ENCODE data around the gene KCNC1.

KCNC1 gene

GRCh38 chr11:17803754-17804334 lies 69.3 kb downstream of the KCNC1 start:
- Histone ChIP-seq H3K9me2 (ENCODE audit: low read depth, low read length) (no peaks in the 10 kb centered on the region), H3K4me1 (ENCODE audit: insufficient read depth, low read length, severe bottlenecking) (no peaks in the 10 kb centered on the region), H4K20me1 (ENCODE audit: insufficient read depth, low read length) (no peaks in the 10 kb centered on the region), H3K4me2 (ENCODE audit: low read length) (no peak overlapping the region), H3K36me3 (ENCODE audit: insufficient read depth, low read length) (no peaks in the 10 kb centered on the region), H3K4me3 (ENCODE audit: low read depth, low read length, poor library complexity, severe bottlenecking) (no peak overlapping the region), H3K27me3 (ENCODE audit: insufficient read depth, low read length) (no peaks in the 10 kb centered on the region), H3K9me3 (ENCODE audit: low read length) (no peaks in the 10 kb centered on the region), H3K9ac (ENCODE audit: low read length) (no peak overlapping the region), H3K27ac (ENCODE audit: low read depth, low read length, poor library complexity, severe bottlenecking) (no peak overlapping the region), H2AFZ (ENCODE audit: low read length) (no peak overlapping the region), H3K79me2 (ENCODE audit: insufficient read depth, low read length) (no peaks in the 10 kb centered on the region), H3F3A (ENCODE audit: insufficient read depth, low read length) (no peaks in the 10 kb centered on the region)
- TF ChIP-seq CTCF (IDR thresholded peaks at IDR 0.05; ENCODE audit: low read length) (no peak), EZH2 (IDR thresholded peaks at IDR 0.05; ENCODE audit: borderline replicate concordance, low read length) (no peak)

- Histone ChIP-seq H3K9me2 (ENCODE audit: low read depth, low read length) (no peaks in the 10 kb centered on the region), H3K27ac (ENCODE audit: low read depth, low read length, poor library complexity, severe bottlenecking) (no peak overlapping the region), H3K9me3 (ENCODE audit: low read length) (no peaks in the 10 kb centered on the region), H3K9ac (ENCODE audit: low read length) (no peak overlapping the region), H3F3A (ENCODE audit: insufficient read depth, low read length) (no peaks in the 10 kb centered on the region), H4K20me1 (ENCODE audit: insufficient read depth, low read length) (no peaks in the 10 kb centered on the region), H2AFZ (ENCODE audit: low read length) (no peak overlapping the region), H3K27me3 (ENCODE audit: insufficient read depth, low read length) (no peaks in the 10 kb centered on the region), H3K4me2 (ENCODE audit: low read length) (no peak overlapping the region), H3K36me3 (ENCODE audit: insufficient read depth, low read length) (no peaks in the 10 kb centered on the region), H3K79me2 (ENCODE audit: insufficient read depth, low read length) (no peaks in the 10 kb centered on the region), H3K4me3 (ENCODE audit: low read depth, low read length, poor library complexity, severe bottlenecking) (no peak overlapping the region), H3K4me1 (ENCODE audit: insufficient read depth, low read length, severe bottlenecking) (no peaks in the 10 kb centered on the region)
- no peak for TF ChIP-seq CTCF (IDR thresholded peaks at IDR 0.05; ENCODE audit: low read length)
These were observed 70.5 kb downstream of the KCNC1 start for GRCh38 chr11:17805043-17805442.

GRCh38 chr11:17805873-17806272 lies 71.3 kb downstream of the KCNC1 start:
- no peaks in the 10 kb centered on the region for H3K9me3 ChIP-seq (ENCODE audit: low read length)
- TF ChIP-seq CTCF (IDR thresholded peaks at IDR 0.05; ENCODE audit: low read length), result no peak
- no peak for TF ChIP-seq EZH2 (IDR thresholded peaks at IDR 0.05; ENCODE audit: borderline replicate concordance, low read length)
- H3K9me2 ChIP-seq (ENCODE audit: low read depth, low read length), result no peaks in the 10 kb centered on the region
- no peaks in the 10 kb centered on the region for H3K27me3 ChIP-seq (ENCODE audit: insufficient read depth, low read length)
- no peak overlapping the region for H3K4me3 ChIP-seq (ENCODE audit: low read depth, low read length, poor library complexity, severe bottlenecking)
- H2AFZ ChIP-seq (ENCODE audit: low read length), result no peak overlapping the region
- no peak overlapping the region for H3K4me2 ChIP-seq (ENCODE audit: low read length)
- H3K36me3 ChIP-seq (ENCODE audit: insufficient read depth, low read length), result no peaks in the 10 kb centered on the region
- H3F3A ChIP-seq (ENCODE audit: insufficient read depth, low read length), result no peaks in the 10 kb centered on the region
- H3K27ac ChIP-seq (ENCODE audit: low read depth, low read length, poor library complexity, severe bottlenecking), result no peak overlapping the region
- no peaks in the 10 kb centered on the region for H3K79me2 ChIP-seq (ENCODE audit: insufficient read depth, low read length)
- no peaks in the 10 kb centered on the region for H3K4me1 ChIP-seq (ENCODE audit: insufficient read depth, low read length, severe bottlenecking)
- H3K9ac ChIP-seq (ENCODE audit: low read length), result no peak overlapping the region
- H4K20me1 ChIP-seq (ENCODE audit: insufficient read depth, low read length), result no peaks in the 10 kb centered on the region

Data from OCI-LY1 (cell line).